GM04503 (cell line): Measurements from ENCODE around the gene FKBP1C.

ENCODE experiments used
- DNase-seq: peaks from one replicate; pipeline ENCODE4 v3.0.0-alpha.2; 2012; ENCODE audit warnings: low read depth

Gene FKBP1C

GRCh38 chr6:63261820-63262219 lies 50.6 kb downstream of the FKBP1C start:
- DNase-seq: no peak
